Measurements from ENCODE around the gene PHRF1. TPM values are rescaled to one million over a fixed set of nuclear protein-coding genes. Genes with fewer than 3 reads are reported as not detected.

The PHRF1 gene
- total RNA-seq, 1 experiment from 2014 or later: 48.9 TPM

- no peaks in the 10 kb centered on the region for H3K27me3 Mint-ChIP-seq (ENCODE audit: low read depth)
- Histone ChIP-seq H4K8ac (replicated peaks; ENCODE audit: insufficient read length, low read depth, low read length) (no peak overlapping the region), H3K23ac (ENCODE audit: insufficient read length, low read depth, low read length) (no peak overlapping the region), H3K4me1 (ENCODE audit: insufficient read depth, low read length) (no peaks in the 10 kb centered on the region), H4K91ac (ENCODE audit: insufficient read length, low read depth, low read length) (no peak overlapping the region), H4K20me1 (ENCODE audit: control insufficient read depth, insufficient read depth, insufficient read length) (no peaks in the 10 kb centered on the region), H2AFZ (ENCODE audit: low read length) (no peak overlapping the region), H3K9me3 (ENCODE audit: control insufficient read depth, low read depth, low read length) (no peaks in the 10 kb centered on the region), H3T11ph (ENCODE audit: low read length) (no peak overlapping the region), H3K79me1 (ENCODE audit: insufficient read depth, low read depth, low read length, poor library complexity, severe bottlenecking) (peaks cover 4% of the 10 kb centered on the region), H2BK15ac (ENCODE audit: low read depth, low read length) (no peak overlapping the region), H3K4me2 (ENCODE audit: insufficient read depth, insufficient read length, low read length) (no peak overlapping the region), H3K79me2 (ENCODE audit: insufficient read depth, low read length) (no peaks in the 10 kb centered on the region; the same call in 1 of the 2 replicates), H3K27ac (ENCODE audit: insufficient read length, low read depth, low read length) (no peak overlapping the region), H3K9ac (ENCODE audit: extremely low read depth, insufficient read length, low read length) (no peak overlapping the region), H2BK120ac (ENCODE audit: low read depth, low read length, poor library complexity, severe bottlenecking) (no peak overlapping the region), H2BK20ac (ENCODE audit: low read depth, low read length, poor library complexity, severe bottlenecking) (no peak overlapping the region), H3K14ac (ENCODE audit: insufficient read depth, low read length) (no peak overlapping the region), H3K4ac (ENCODE audit: low read depth, low read length) (no peak overlapping the region), H2AK5ac (ENCODE audit: insufficient read length, low read length) (no peak overlapping the region), H3K23me2 (ENCODE audit: insufficient read length, low read depth, low read length, poor library complexity, severe bottlenecking) (no peaks in the 10 kb centered on the region), H3K18ac (ENCODE audit: insufficient read length, low read depth, low read length) (no peak overlapping the region), H2BK12ac (ENCODE audit: insufficient read length, low read depth, low read length) (no peak overlapping the region), H2BK5ac (ENCODE audit: insufficient read length, low read length) (no peak overlapping the region), H3K56ac (ENCODE audit: insufficient read length, low read depth, low read length) (no peak overlapping the region), H3K27me3 (ENCODE audit: insufficient read depth, low read length) (no peaks in the 10 kb centered on the region), H4K5ac (ENCODE audit: insufficient read length, low read depth, low read length) (no peak overlapping the region)
- no peaks in the 10 kb centered on the region for H3K4me1 Mint-ChIP-seq
- WGBS (ENCODE audit: extremely low coverage, insufficient read length, low lambda C conversion rate): no CpG with 5 or more reads among the region's 11 CpGs
- no peak for DNase-seq
- H3K36me3 Mint-ChIP-seq (ENCODE audit: insufficient read depth in 1 of 3, low read depth in 3 of 3): peaks cover 58 to 93% (median 90%) of the 10 kb centered on the region in 3 experiments
- H3K27ac Mint-ChIP-seq: peak overlapping the region in 1 of 3 experiments; percentile 42; a peak in 2 of 7 replicates
- no peak overlapping the region for H3K4me3 Mint-ChIP-seq
- no peak for TF ChIP-seq CTCF (conservative IDR thresholded peaks at IDR 0.05)
- H3K9me3 Mint-ChIP-seq: no peaks in the 10 kb centered on the region
Measured at GRCh38 chr11:590997-591396, 14.7 kb downstream of the PHRF1 start.
